HG02970 (cell line): ENCODE results near the gene SP100.
"Not testable (repeated sequence)": the region's sequence is repeated elsewhere in the genome, so short reads cannot be mapped to it uniquely, and the experiment has no call there.

Experiments used
- ATAC-seq: cut with Tn5 transposase; IDR thresholded peaks from one replicate; pipeline ENCODE4 v1.9.1; 2021; ENCODE audit warnings: mild to moderate bottlenecking, moderate library complexity, moderate number of reproducible peaks; ENCODE audit not compliant: unreplicated experiment, low FRiP score

Gene SP100

DNA sequence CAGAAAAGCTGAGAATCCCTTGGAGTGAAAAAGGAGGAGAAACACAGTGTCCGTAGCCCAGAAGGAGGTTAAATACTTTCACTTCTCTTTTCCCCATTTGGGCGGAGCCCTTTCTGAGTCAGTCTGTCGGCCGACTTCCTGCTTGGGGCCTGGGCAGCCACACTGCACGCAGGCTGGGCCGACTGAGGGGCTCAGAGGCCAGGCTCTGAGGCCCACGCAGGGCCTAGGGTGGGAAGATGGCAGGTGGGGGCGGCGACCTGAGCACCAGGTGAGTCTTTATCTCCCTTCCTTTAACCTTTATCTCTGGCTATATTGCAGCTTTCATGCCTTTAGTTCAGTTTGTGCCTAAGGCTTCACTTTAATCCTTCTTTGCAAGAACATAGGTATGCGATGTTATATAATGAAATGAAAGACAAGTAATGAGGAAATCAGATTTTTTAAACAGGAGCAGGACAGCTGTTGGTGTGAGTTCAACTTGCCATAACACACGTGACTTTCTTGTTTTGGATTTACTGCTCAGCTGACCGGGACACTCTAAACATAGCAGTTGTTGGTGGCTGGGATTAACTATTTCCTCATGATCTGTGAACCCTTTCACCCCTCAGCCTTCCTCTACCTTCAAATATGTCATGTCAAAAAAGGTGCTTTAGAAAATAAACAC is at the start of gene SP100:
TSS of gene SP100 (plus strand) at position 141 of the 661 bp plus-strand sequence. CDS start at position 237, 96 bp downstream.
- peak; percentile 75 for ATAC-seq

DNA sequence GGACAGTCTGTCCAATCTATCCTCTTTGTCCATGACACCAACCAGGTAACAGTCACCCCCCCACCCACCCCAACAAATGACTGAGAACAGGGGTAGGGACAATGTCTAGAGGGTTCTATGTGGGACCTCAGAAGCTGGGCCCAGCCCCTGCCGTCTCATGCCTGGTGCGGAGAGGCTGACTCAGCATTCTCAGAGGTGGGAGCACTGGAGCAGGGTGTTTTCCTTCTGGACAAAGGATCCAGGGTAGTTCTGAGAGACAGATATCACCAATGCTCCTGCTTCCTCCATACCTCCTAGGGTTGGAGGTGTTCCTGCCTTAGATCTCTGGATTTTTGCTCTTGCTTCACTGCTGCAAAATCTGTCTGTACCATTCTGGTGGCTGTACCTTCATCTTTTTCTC is 33.9 kb upstream of the SP100 start:
- ATAC-seq, result no peak

DNA sequence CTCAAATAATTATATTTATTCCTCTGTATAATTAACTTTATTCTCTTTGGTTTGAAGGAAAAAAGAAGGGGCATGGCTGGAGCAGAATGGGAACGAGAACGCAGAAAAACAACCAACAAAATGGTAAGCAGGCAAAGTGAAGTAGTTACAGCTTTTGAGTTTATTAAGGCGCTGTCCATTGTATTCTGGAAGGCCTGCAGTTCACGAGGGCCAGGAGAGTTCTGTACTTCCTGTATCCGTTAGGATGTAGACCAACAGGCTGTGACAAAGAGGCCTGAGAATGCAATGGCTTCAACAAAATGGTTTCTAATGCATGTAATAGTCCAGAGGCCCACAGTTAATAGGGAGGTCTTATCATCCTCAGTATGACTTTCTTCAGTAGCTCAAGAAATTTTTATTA is 32.5 kb upstream of the SP100 start:
- no peak for ATAC-seq

DNA sequence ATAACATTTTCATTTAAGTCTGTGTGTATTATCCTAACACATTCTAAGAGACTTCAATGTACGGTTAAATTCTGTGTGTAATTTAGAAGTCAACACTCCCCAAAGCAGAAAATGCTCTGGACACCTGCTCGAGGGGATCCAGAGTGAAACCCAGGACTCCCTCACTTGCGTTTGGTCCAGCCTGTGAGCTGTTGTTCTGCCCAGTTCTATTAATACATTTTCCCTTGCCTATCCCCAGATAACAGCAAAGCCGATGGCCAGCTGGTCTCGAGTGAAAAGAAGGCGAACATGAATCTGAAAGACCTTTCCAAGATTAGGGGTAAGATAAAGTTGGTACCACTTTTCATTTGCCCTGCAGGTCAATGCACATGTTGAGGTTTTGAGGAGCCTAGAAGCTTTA is 31.0 kb upstream of the SP100 start:
- no peak for ATAC-seq

DNA sequence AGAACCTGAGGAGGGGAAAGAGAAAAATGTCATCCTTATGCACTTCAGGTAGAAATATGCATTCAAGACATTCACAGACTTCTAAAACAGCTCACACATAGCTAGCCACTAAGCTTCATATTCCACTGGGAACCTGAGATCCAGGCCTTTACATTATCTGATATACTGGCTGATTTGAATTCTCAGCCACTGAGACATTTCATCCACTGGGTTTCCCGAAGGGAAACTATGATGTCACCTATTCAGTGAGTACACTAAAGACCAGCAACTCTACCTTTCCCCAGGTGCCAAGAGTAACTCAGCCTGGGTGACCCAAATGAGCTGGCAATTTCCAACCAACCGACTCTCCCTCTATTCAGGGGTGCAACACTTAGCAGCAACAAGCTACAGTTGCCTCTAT is 21.7 kb upstream of the SP100 start:
- ATAC-seq, result no peak

- not testable (repeated sequence) for ATAC-seq
Observed at GRCh38 chr2:230398698-230399097, 17.3 kb upstream of the SP100 start.

GRCh38 chr2:230400041-230400440 is 16.0 kb upstream of the SP100 start:
- ATAC-seq, result no peak

GRCh38 chr2:230400454-230400853 is 15.5 kb upstream of the SP100 start:
- ATAC-seq, result no peak

GRCh38 chr2:230401026-230401425 is 15.0 kb upstream of the SP100 start:
- not testable (repeated sequence) for ATAC-seq

GRCh38 chr2:230403746-230404145 is 12.3 kb upstream of the SP100 start:
- ATAC-seq, result no peak

DNA sequence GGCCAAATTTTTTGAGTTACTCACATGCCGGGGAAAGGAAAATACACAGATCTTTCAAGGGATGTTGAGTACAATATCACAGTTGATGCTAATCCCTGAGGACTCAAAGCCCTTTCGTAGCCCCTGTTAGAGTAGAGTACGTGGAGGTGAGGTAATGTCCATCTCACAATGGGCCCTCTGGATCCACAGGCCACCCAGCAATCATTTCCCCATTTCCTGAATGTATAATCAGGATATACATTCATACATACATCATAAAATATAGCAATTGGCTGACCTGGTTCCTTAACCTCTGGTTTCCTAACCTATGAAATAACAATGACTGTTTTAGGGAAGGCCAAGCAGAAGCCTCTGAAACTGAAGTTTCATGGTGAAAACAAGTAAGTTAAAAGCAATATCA is 10.2 kb upstream of the SP100 start:
- ATAC-seq, result no peak

DNA sequence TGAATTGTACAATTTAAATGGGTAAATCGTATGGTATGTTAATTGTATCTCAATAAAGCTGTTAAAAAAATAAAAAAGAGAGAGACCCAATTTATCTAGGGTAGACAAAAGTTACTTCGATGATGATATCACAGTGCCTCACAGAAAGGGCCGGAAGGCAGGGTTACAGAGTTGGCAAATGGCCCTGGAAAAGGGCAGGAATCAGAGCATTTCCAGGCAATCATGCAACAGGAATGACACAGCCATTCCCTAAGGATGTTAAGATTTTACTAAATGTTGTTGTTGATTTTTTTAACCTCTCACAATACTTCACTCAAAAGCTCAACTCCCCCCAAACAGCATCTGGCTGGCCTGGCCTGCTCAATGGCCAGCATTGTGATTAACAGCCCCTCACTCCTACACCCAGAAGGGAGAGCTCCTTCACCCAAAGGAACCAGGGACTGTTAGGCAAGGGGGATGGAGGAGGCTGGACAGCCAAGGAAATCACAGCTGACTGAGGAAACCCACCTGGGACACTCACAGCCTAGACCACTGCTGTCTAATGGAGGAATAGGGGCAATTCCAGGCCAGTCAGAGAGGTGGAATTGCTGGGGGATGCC is 7.7 kb upstream of the SP100 start:
- ATAC-seq, result no peak

- not testable (repeated sequence) for ATAC-seq
Observed at GRCh38 chr2:230409316-230409715, 6.7 kb upstream of the SP100 start.

- no peak for ATAC-seq
Observed at GRCh38 chr2:230410263-230410662, 5.7 kb upstream of the SP100 start.

- no peak for ATAC-seq
Observed at GRCh38 chr2:230410861-230411569, 5.0 kb upstream of the SP100 start.

DNA sequence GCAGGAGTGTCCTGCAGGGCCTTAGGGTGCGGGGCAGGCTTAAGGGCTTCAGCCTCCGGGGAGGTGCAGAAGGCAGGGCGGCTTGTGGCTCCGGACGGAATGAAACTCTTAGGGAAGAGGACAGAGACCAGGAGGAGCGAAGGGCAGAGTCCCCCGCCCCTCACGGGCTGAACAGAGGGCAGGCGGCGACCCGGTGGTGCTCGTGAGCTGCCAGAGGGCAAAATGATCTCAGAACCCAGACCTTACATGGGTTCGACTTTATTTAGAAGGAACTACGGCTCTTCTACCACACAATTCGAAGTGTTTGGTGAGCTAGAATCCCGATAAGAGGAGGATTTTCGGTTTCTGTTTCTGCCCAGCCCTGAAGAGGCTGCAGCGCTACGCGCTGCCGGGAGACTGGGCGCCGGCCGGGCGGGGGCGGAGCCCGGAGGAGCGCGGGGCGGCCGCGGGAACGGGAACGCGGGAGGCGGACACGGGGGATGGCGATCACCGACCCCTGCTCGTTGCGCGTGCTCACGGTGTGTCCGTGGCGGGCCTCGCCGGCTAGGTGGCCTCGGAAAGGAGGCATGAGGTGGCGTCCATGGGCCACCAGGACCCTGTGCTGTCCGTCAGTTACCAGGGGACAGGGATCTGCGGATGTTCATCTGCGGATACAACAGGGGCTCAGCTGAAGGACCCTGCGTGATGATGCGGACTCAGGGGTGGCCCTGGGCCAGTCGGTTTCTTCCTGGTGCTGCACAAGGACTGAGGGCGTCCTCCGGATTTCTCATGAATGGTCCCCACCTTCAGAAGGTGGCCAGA is 4.2 kb upstream of the SP100 start:
- peak; percentile 41 for ATAC-seq

DNA sequence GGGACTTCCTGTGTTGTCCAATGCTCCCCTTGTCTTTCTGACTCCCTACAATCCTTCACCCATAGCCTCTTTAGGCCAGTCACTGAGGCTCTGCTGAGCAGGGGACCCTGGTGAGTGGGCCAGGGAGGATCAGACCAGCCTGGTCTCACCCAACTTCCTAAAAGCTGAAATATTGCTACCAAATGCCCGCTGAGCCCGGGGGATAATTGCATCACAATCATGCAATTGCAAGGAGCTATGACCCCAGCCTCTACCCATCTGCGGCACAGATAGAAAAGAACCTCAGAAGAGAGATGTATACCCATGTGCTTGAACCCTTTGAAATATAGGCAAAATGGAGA is 3.7 kb upstream of the SP100 start:
- no peak for ATAC-seq

GRCh38 chr2:230412846-230413245 is 3.2 kb upstream of the SP100 start:
- no peak for ATAC-seq

GRCh38 chr2:230413479-230413878 is 2.5 kb upstream of the SP100 start:
- no peak for ATAC-seq

DNA sequence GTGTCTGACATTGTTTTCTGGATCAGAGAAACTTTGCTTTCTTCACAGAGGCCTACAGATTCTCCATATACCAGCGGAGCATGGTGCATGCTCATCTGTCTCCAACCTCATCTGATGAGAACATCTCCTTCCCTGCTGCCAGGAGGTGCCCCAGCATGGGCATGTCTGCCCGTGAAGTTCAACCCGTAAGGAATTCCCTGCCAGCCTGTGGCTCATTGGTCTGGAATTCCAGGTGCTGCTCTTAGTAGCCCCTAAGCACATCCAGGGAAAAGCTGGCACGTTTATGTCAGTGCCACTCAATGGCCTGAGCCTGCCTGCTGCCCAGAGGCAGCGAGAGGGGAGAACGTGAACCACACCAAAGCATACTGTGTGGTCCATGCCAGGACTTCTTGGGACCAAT is 1.7 kb upstream of the SP100 start:
- ATAC-seq, result no peak

DNA sequence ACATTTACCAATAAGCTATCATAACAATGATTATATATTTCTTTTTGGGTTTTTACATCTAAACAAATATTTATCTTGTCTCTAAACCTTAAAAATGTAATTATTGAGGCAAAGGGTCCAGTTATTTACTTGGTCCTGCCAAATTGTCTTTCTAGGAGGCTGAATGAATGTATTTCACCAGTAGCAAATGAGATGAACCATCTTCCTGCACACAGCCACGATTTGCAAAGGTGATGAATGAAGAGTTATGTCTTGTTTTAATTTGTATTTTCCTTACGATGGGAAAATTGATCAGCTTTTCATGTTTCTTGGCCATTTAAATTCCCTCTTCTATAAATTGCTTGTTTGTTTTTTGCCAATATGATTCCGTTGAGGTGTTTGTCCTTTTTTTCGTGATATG is 1.4 kb downstream of the SP100 start:
- no peak for ATAC-seq
